ENCODE measurements around the gene SNRPB.
A peak's percentile ranks its signal among the peaks of the same experiment; 100 is the strongest.

SNRPB gene

GRCh38 chr20:2515203-2515602 is 44.6 kb upstream of the SNRPB start:
- Histone ChIP-seq H3K27me3 (replicated peaks) (no peaks in the 10 kb centered on the region), H3K36me3 (replicated peaks) (no peaks in the 10 kb centered on the region), H3K4me3 (ENCODE audit: low read depth, low read length) (no peak overlapping the region), H3K27ac (no peak overlapping the region)
- no peak for DNase-seq
- in situ Hi-C loops (cut with HindIII; ENCODE audit: low pct_ligation_motif_present, low sequenced_read_pairs), result no loop called here
- TF ChIP-seq CTCF (IDR thresholded peaks at IDR 0.05; ENCODE audit: low read depth, low read length, missing control alignments), result no peak

- in situ Hi-C loops (cut with HindIII; ENCODE audit: low pct_ligation_motif_present, low sequenced_read_pairs), result no loop called here
- Histone ChIP-seq H3K27me3 (replicated peaks) (no peaks in the 10 kb centered on the region), H3K27ac (no peak overlapping the region), H3K36me3 (replicated peaks) (no peaks in the 10 kb centered on the region), H3K4me3 (ENCODE audit: low read depth, low read length) (no peak overlapping the region)
- DNase-seq, result no peak
- no peak for TF ChIP-seq CTCF (IDR thresholded peaks at IDR 0.05; ENCODE audit: low read depth, low read length, missing control alignments)
These were observed 39.2 kb upstream of the SNRPB start for GRCh38 chr20:2509794-2510193.

GRCh38 chr20:2509468-2509781 is 38.8 kb upstream of the SNRPB start:
- in situ Hi-C loops (cut with HindIII; ENCODE audit: low pct_ligation_motif_present, low sequenced_read_pairs), result no loop called here
- Histone ChIP-seq H3K27me3 (replicated peaks) (no peaks in the 10 kb centered on the region), H3K4me3 (ENCODE audit: low read depth, low read length) (peak overlapping the region; percentile 95), H3K36me3 (replicated peaks) (no peaks in the 10 kb centered on the region), H3K27ac (no peak overlapping the region)
- DNase-seq, result no peak
- TF ChIP-seq CTCF (IDR thresholded peaks at IDR 0.05; ENCODE audit: low read depth, low read length, missing control alignments), result no peak

GRCh38 chr20:2508631-2509467 is 38.3 kb upstream of the SNRPB start, which contains the start of gene ZNF343:
Gene ZNF343 (minus strand): TSS chr20:2508915. CDS start chr20:2493895, 15,020 bp downstream.
- no peak for TF ChIP-seq CTCF (IDR thresholded peaks at IDR 0.05; ENCODE audit: low read depth, low read length, missing control alignments)
- H3K4me3 ChIP-seq (ENCODE audit: low read depth, low read length), result peak within 1 kb of the TSS; percentile 95
- H3K27ac ChIP-seq, result peak within 1 kb of the TSS; percentile 87
- H3K36me3 ChIP-seq (replicated peaks), result no peaks in the 10 kb centered on the region
- no peaks in the 10 kb centered on the region for H3K27me3 ChIP-seq (replicated peaks)
- DNase-seq, result peak; percentile 69
- in situ Hi-C loops (cut with HindIII; ENCODE audit: low pct_ligation_motif_present, low sequenced_read_pairs), result no loop called here

- TF ChIP-seq CTCF (IDR thresholded peaks at IDR 0.05; ENCODE audit: low read depth, low read length, missing control alignments), result no peak
- Histone ChIP-seq H3K27me3 (replicated peaks) (no peaks in the 10 kb centered on the region), H3K36me3 (replicated peaks) (no peaks in the 10 kb centered on the region), H3K4me3 (ENCODE audit: low read depth, low read length) (peak overlapping the region; percentile 95), H3K27ac (peak overlapping the region; percentile 87)
- no peak for DNase-seq
- in situ Hi-C loops (cut with HindIII; ENCODE audit: low pct_ligation_motif_present, low sequenced_read_pairs), result no loop called here
These were observed 37.5 kb upstream of the SNRPB start for GRCh38 chr20:2507875-2508630.

Measured in brain microvascular endothelial cell (primary cell).